Calu3 (cell line): Measurements from ENCODE around the gene PROSER3. TPM values are rescaled to one million over a fixed set of nuclear protein-coding genes. Genes with fewer than 3 reads are reported as not detected.
"Not testable (repeated sequence)": the region's sequence is repeated elsewhere in the genome, so short reads cannot be mapped to it uniquely, and the experiment has no call there.

Source experiments
- BruUV-seq: library from RNA; stranded (reverse); fragments of 400-500 nt; replicated peaks from 2 replicates; lab custom pipeline; 2021; lab: Mats Ljungman, UMichigan
- CTCF ChIA-PET: fragments of 300-600 bp; sonication (Branson Sonifier 250); formaldehyde crosslinking; loops from one replicate; lab custom pipeline; 2022; ENCODE audit warnings: antibody characterized with exemption; lab: Charles Lee
- DNase-seq: peaks from one replicate; pipeline ENCODE4 v3.0.0; 2022
- H3K27ac Mint-ChIP-seq: one replicate; pipeline ENCODE4 v1.8.0; 2022; ENCODE audit warnings: mixed read lengths; ENCODE audit not compliant: unreplicated experiment
- H3K27me3 Mint-ChIP-seq: one replicate; pipeline ENCODE4 v1.8.0; 2022; ENCODE audit warnings: mixed read lengths; ENCODE audit not compliant: unreplicated experiment
- H3K36me3 Mint-ChIP-seq: one replicate; pipeline ENCODE4 v1.8.0; 2022; ENCODE audit warnings: mild to moderate bottlenecking, moderate library complexity, mixed read lengths; ENCODE audit not compliant: insufficient read depth, unreplicated experiment
- H3K4me1 Mint-ChIP-seq: one replicate; pipeline ENCODE4 v1.8.0; 2022; ENCODE audit warnings: mild to moderate bottlenecking, low read depth, mixed read lengths; ENCODE audit not compliant: unreplicated experiment
- H3K4me3 Mint-ChIP-seq: one replicate; pipeline ENCODE4 v1.8.0; 2022; ENCODE audit warnings: mild to moderate bottlenecking, low read depth, moderate library complexity, mixed read lengths; ENCODE audit not compliant: unreplicated experiment
- H3K9me3 Mint-ChIP-seq: one replicate; pipeline ENCODE4 v1.8.0; 2022; ENCODE audit warnings: low read depth, mixed read lengths; ENCODE audit not compliant: unreplicated experiment
- intact Hi-C: fragments of 100-400 bp; cut with micrococcal nuclease; formaldehyde crosslinking; loops from one replicate; pipeline ENCODE4 v1.10.0; 2022; ENCODE audit not compliant: unreplicated experiment
- total RNA-seq: library from RNA; stranded (reverse); gene quantifications from 2 replicates; pipeline ENCODE4 v1.2.3, GENCODE V29; 2022
- TF ChIP-seq, protein P1 (sequence below): fragments of 200-600 bp; IDR thresholded peaks from one replicate; pipeline ENCODE4 v1.8.0; 2022; ENCODE audit warnings: antibody characterized with exemption; ENCODE audit not compliant: unreplicated experiment

PROSER3 gene
- total RNA-seq, 1 experiment from 2014 or later, result 70.7 TPM

- Mint-ChIP-seq H3K4me1 (no peaks in the 10 kb centered on the region), H3K36me3 (peaks cover 59% of the 10 kb centered on the region), H3K27ac (no peak overlapping the region), H3K27me3 (no peaks in the 10 kb centered on the region), H3K9me3 (no peaks in the 10 kb centered on the region), H3K4me3 (no peak overlapping the region)
- TF ChIP-seq, protein P1, sequence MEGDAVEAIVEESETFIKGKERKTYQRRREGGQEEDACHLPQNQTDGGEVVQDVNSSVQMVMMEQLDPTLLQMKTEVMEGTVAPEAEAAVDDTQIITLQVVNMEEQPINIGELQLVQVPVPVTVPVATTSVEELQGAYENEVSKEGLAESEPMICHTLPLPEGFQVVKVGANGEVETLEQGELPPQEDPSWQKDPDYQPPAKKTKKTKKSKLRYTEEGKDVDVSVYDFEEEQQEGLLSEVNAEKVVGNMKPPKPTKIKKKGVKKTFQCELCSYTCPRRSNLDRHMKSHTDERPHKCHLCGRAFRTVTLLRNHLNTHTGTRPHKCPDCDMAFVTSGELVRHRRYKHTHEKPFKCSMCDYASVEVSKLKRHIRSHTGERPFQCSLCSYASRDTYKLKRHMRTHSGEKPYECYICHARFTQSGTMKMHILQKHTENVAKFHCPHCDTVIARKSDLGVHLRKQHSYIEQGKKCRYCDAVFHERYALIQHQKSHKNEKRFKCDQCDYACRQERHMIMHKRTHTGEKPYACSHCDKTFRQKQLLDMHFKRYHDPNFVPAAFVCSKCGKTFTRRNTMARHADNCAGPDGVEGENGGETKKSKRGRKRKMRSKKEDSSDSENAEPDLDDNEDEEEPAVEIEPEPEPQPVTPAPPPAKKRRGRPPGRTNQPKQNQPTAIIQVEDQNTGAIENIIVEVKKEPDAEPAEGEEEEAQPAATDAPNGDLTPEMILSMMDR, result no peak
- CTCF ChIA-PET, result interaction anchor here (0.6 kb wide), 2 partner anchors 19 to 385 kb away, joined by 3 to 4 read pairs; no protein-coding TSS in a partner anchor
- no TSS peak for BruUV-seq
- no peak for DNase-seq
- intact Hi-C loops, result no loop called here
Observed at GRCh38 chr19:35766571-35767104, 8.7 kb downstream of the PROSER3 start.

DNA sequence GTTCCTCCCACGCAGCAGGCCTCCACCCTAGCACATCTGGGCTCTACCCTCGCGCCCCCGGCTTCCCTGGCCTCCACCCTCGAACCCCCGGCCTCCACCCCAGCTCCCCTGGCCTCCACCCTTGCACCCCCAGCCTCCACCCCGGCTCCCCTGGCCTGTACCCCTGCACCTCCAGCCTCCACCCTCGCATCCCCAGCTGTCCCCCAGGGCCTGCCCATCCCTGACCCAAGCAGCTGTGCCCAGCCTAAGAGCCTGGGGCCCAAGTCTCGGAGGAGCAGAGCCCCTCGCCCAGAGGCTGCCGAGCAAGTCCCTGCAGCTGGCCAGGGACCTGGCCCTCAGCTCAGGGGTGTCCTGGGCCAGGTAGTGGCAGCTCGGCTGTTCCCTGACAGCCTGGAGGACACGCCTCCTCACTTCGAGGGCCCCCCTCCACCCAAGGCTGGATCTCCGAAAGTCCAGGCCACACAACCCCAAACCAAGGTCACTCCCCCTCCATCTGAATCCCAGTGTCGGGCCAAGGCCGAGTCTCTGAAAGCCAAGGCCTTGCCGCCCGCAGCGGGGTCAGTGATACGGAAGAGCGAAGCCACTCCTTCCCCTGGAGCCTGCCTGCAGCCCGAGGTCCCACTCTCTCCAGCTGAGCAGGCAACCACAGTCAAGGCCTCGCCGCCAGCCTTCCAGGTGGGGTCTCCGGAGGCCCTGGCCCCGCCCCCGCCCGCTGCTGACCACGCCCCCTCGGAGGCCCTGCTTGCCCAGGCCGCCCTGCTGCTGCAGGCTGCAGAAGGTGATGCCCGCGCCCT lies 9.5 kb downstream of the PROSER3 start:
- intact Hi-C loops, result no loop called here
- Mint-ChIP-seq H3K27ac (no peak overlapping the region), H3K36me3 (peaks cover 51% of the 10 kb centered on the region), H3K9me3 (no peaks in the 10 kb centered on the region), H3K4me1 (no peaks in the 10 kb centered on the region), H3K27me3 (no peaks in the 10 kb centered on the region), H3K4me3 (no peak overlapping the region)
- TF ChIP-seq, protein P1, result no peak
- no peak for DNase-seq
- CTCF ChIA-PET, result interaction anchor here (0.6 kb wide), 1 partner anchor 386 kb away, joined by 4 read pairs; no protein-coding TSS in a partner anchor
- BruUV-seq, result no TSS peak

- BruUV-seq, result no TSS peak
- intact Hi-C loops, result no loop called here
- no peak overlapping the region for H3K27ac Mint-ChIP-seq
- no peaks in the 10 kb centered on the region for H3K27me3 Mint-ChIP-seq
- no peaks in the 10 kb centered on the region for H3K4me1 Mint-ChIP-seq
- H3K9me3 Mint-ChIP-seq, result no peaks in the 10 kb centered on the region
- CTCF ChIA-PET, result no interaction called here
- DNase-seq, result no peak
- H3K36me3 Mint-ChIP-seq, result peaks cover 45% of the 10 kb centered on the region
- no peak overlapping the region for H3K4me3 Mint-ChIP-seq
- TF ChIP-seq, protein P1, result no peak
Observed at GRCh38 chr19:35768082-35768421, 10.1 kb downstream of the PROSER3 start.

DNA sequence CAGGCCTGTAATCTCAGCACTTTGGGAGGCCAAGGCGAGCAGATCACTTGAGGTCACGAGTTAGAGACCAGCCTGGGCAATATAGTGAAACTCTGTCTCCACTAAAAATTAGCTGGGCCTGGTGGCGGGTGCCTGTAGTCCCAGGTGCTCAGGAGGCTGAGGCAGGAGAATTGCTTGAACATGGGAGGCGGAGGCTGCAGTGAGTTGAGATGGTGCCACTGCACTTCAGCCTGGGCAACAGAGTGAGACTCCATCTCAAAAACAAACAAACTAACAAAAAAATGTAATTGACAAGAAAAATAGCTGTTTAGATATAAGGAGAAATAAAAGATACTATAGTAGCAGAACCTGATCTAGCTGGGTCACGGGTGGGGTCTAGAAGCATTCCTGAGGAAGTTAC lies 14.4 kb downstream of the PROSER3 start:
- Mint-ChIP-seq H3K36me3 (peaks cover 35% of the 10 kb centered on the region), H3K4me1 (peaks cover 13% of the 10 kb centered on the region)
- BruUV-seq, intact Hi-C loops, DNase-seq, H3K27me3 Mint-ChIP-seq, H3K4me3 Mint-ChIP-seq, H3K9me3 Mint-ChIP-seq, H3K27ac Mint-ChIP-seq: not testable (repeated sequence)
- CTCF ChIA-PET, result interaction anchor here (1.3 kb wide), 1 partner anchor 47 kb away, joined by 6 read pairs; no protein-coding TSS in a partner anchor
